NCI-H748 treated with DMSO at 0.1 percent for 48 hours (cell line): ENCODE data around the gene RALGDS.

Experiments used
- DNase-seq: peaks from one replicate; lab custom pipeline; 2025; lab: John Stamatoyannopoulos, UW

Gene RALGDS

DNA sequence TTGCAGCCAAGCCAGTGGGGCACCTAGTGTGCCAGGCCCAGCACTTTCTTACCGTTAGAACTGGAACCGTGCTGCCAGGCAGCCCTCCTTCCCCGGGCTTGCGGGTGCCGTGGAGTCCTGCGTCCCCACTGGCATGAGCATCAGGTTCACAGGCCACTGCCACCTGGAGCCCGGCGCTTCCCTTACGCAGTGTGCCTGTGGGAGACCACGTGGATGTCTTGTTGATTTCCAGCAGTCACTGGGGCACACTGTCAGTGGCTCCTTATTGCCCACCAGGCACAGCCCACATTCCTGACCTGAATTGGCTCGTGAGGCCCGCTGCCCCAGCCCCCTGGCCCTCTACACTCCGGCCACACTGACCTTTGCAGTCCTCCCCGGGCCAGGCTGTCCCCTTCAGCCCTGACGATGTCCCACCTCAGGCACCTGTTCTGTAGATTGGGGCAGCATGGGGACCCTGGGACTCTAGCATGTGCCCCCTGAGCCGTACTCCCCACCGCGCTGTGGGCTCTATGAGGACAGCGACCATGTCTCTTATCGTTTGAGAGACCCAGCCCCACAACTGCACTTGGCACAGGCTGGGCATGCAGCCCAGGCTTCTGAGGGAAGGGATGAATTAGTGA lies 69.6 kb downstream of the RALGDS start:
- no peak for DNase-seq

GRCh38 chr9:133050781-133051180 lies 70.3 kb downstream of the RALGDS start:
- no peak for DNase-seq

DNA sequence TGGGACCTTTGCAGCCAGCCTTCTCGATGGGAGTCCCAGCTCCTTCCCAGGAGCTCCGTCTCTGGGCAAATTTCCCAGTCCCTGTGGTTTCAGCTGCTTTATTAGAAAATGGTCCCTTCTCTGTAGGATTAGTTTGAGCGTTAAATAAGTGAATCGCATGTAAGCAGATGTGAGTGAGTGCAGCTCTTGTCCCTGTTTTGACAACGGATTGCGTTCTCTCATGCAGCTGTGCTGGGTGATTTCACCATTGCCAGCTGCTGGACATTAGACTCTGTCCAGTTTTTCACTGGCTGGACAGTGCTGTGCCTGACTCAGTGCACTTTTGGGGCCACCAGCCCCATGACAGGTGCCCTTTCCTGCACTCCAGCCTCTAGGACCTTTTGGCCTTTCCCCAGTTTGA lies 70.9 kb downstream of the RALGDS start:
- DNase-seq, result no peak

DNA sequence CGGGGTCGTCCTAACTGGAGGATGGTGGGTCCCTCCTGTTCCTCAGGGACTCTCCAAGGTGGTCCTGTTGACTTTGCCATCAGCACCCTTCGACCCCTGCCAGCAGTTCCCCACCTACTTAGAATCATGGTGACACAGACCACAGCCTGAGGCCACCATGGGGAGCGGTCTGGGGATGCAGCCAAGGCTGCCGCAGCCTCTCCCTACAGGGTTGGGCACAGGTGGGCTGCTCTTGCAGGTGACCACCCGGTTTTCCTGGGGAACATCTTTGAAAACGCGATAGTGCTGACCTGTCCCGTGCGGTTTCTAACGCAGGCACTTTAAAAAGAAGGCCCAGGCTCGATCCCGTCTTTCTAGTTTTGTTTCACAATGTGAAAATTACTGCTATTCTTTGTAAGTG lies 72.0 kb downstream of the RALGDS start:
- DNase-seq, result no peak

- DNase-seq, result no peak
Observed at GRCh38 chr9:133048595-133048994, 72.4 kb downstream of the RALGDS start.
